Heart left ventricle (tissue), 13 donors: Measurements from ENCODE around the gene NKAIN4.

Experiments used
- CTCF ChIP-seq, 12 donors: fragments of 200-600 bp; sonication (generic) in 4 of 12; IDR thresholded peaks; one replicate each; pipeline versions ENCODE4 v1.5.0 to v1.8.0; 2018 to 2022; ENCODE audit warnings: antibody characterized with exemption in 12 of 12, mild to moderate bottlenecking in 5 of 12
- POLR2A ChIP-seq, 2 donors: fragments of 450-650 bp; IDR thresholded peaks; one replicate each; pipeline ENCODE4 v1.6.1; 2017; ENCODE audit warnings: antibody characterized with exemption in 2 of 2, mild to moderate bottlenecking in 2 of 2, moderate library complexity in 2 of 2
- donor health status: ischemic (EF 13 %, LVEDD 7.1; RV severe dilation, severe dysfunction).
- donor health status: DM: no; HTN: yes; CAD: no.
- donor health status: DM: no; HTN: no; CAD: no.
- donor health status: ischemic (EF 25% LVEDD 6.9; RV normal size, moderate dysfunction).
- donor health status: ischemic (EF 25% LVEDD 5.7; RV mildly dilated, moderate dysfunction).
- donor health status: ischemic (EF 35%, LVEDD 5.7; RV mildly dilated, moderate dysfunction).
- donor health status: nonischemic (EF 11% LVEDD 7.7; RV severe dilation, severe dysfunction).
- donor health status: DM: yes; HTN: yes; CAD: no.
- donor health status: PGD.
- donor health status: ischemic (EF 29% LVEDD 5.4; RV normal size, mild dysfunction).
- donor health status: nonischemic (EF 23%, LVEDD 6.1; RV moderate dilation, normal function).

DNA sequence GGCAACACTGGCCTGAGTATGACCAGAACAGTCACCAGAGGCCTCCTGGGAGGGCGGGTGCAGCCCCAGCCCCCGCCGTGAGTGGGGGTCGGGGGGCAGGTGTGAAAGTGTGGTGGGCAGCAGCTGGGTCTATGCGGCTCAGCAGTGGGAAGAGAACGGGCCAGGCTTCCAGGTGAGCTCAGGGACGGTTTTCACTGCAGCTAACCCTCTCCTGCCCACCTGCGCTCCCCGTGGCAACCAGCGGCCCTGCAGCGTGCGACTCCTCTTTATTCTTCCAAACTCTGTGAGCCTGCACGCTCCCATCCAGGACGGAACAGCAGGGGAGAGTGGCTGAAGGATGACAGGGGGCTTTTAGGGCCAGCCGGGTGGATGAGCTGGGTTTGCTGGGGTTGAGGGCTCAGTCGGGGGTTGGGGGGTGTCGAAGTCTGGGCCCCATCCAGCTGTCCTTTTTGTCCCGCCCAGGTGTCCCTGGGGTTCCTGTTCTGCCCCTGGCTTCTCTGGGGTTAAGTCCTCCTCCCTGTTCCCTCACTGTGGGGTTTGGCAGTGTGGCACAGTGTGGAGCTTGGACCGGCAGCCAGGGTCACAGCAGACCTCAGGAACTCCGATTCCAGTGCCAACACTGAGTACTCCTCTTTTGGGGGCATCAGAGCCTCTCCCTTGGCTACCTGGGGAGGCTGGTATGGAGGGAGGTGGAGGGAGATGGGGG is 19.4 kb downstream of the NKAIN4 start:
- TF ChIP-seq CTCF (IDR thresholded peaks at IDR 0.05) (peak in 7 of 12 donors; percentile 10 to 46 (median 23)), POLR2A (IDR thresholded peaks at IDR 0.05) (no peak)
